Activated CD8-positive, alpha-beta T cell treated with anti-CD3 and anti-CD28 coated beads for 36 hours (primary cell): Measurements from ENCODE around the gene PLA2G2D. TPM values are rescaled to one million over a fixed set of nuclear protein-coding genes. Genes with fewer than 3 reads are reported as not detected.

Experiments
- ATAC-seq: fragments of 200-7000 bp; cut with Tn5 transposase; one replicate; pipeline ENCODE4 v1.10.0; 2021; ENCODE audit warnings: mild to moderate bottlenecking, moderate library complexity
- CTCF ChIA-PET: fragments of 350-600 bp; sonication (Branson Sonifier 250); formaldehyde crosslinking; loops from one replicate; lab custom pipeline; 2021; ENCODE audit warnings: antibody characterized with exemption; lab: Charles Lee
- POLR2A ChIA-PET: fragments of 350-600 bp; sonication (Branson Sonifier 250); formaldehyde crosslinking; loops from one replicate; lab custom pipeline; 2021; ENCODE audit warnings: antibody characterized with exemption; lab: Charles Lee
- DNase-seq: peaks from one replicate; pipeline ENCODE4 v3.0.0-alpha.2; 2020
- H3K27ac Mint-ChIP-seq: one replicate; pipeline ENCODE4 v1.8.0; 2021; ENCODE audit warnings: mild to moderate bottlenecking, mixed read lengths
- H3K27me3 Mint-ChIP-seq: one replicate; pipeline ENCODE4 v1.8.0; 2021; ENCODE audit warnings: mixed read lengths
- H3K36me3 Mint-ChIP-seq: one replicate; pipeline ENCODE4 v1.8.0; 2021; ENCODE audit warnings: low read depth, mixed read lengths
- H3K4me1 Mint-ChIP-seq: one replicate; pipeline ENCODE4 v1.8.0; 2021; ENCODE audit warnings: low read depth, mixed read lengths
- H3K4me3 Mint-ChIP-seq: one replicate; pipeline ENCODE4 v1.8.0; 2021; ENCODE audit warnings: mild to moderate bottlenecking, moderate library complexity, mixed read lengths
- H3K9me3 Mint-ChIP-seq: one replicate; pipeline ENCODE4 v1.8.0; 2021; ENCODE audit warnings: mixed read lengths
- CTCF ChIP-seq: fragments of 200-600 bp; IDR thresholded peaks from one replicate; pipeline ENCODE4 v1.8.0; 2022; ENCODE audit warnings: antibody characterized with exemption, mild to moderate bottlenecking
- intact Hi-C: fragments of 100-400 bp; cut with micrococcal nuclease; formaldehyde crosslinking; loops from one replicate; pipeline ENCODE4 v1.10.0; 2022
- total RNA-seq, 2 experiments: library from RNA; stranded (reverse); gene quantifications; one replicate each; pipeline ENCODE4 v1.2.3, GENCODE V29; 2021

PLA2G2D gene
- total RNA-seq, 2 experiments from 2014 or later: not detected

GRCh38 chr1:20141466-20141865, 22.1 kb upstream of the PLA2G2D start:
- H3K9me3 Mint-ChIP-seq: no peaks in the 10 kb centered on the region
- ChIA-PET CTCF (no interaction called here), POLR2A (no interaction called here)
- no peaks in the 10 kb centered on the region for H3K36me3 Mint-ChIP-seq
- no peaks in the 10 kb centered on the region for H3K27me3 Mint-ChIP-seq
- intact Hi-C loops: no loop called here
- H3K27ac Mint-ChIP-seq: no peak overlapping the region
- DNase-seq (no peak), ATAC-seq (no peak)
- H3K4me3 Mint-ChIP-seq: no peak overlapping the region
- no peaks in the 10 kb centered on the region for H3K4me1 Mint-ChIP-seq
- TF ChIP-seq CTCF: no peak

- no peak for TF ChIP-seq CTCF
- Mint-ChIP-seq H3K4me3 (no peak overlapping the region), H3K9me3 (no peaks in the 10 kb centered on the region), H3K27me3 (peaks cover under 1% of the 10 kb centered on the region), H3K36me3 (no peaks in the 10 kb centered on the region), H3K4me1 (no peaks in the 10 kb centered on the region), H3K27ac (no peak overlapping the region)
- CTCF ChIA-PET: no interaction called here
- POLR2A ChIA-PET: no interaction called here
- ATAC-seq (no peak), DNase-seq (no peak)
- intact Hi-C loops: no loop called here
These were observed 21.7 kb upstream of the PLA2G2D start for GRCh38 chr1:20141001-20141400.

- ChIA-PET POLR2A (no interaction called here), CTCF (no interaction called here)
- intact Hi-C loops: no loop called here
- H3K4me1 Mint-ChIP-seq: no peaks in the 10 kb centered on the region
- H3K4me3 Mint-ChIP-seq: no peak overlapping the region
- no peak overlapping the region for H3K27ac Mint-ChIP-seq
- no peaks in the 10 kb centered on the region for H3K36me3 Mint-ChIP-seq
- DNase-seq (no peak), ATAC-seq (no peak)
- TF ChIP-seq CTCF: no peak
- no peaks in the 10 kb centered on the region for H3K9me3 Mint-ChIP-seq
- H3K27me3 Mint-ChIP-seq: peaks cover 3% of the 10 kb centered on the region
These were observed 20.7 kb upstream of the PLA2G2D start for GRCh38 chr1:20139776-20140612.

- POLR2A ChIA-PET: no interaction called here
- no peak within 1 kb of the TSS for H3K4me3 Mint-ChIP-seq
- ATAC-seq (peak; percentile 51), DNase-seq (peak; percentile 33)
- no peak within 1 kb of the TSS for H3K27ac Mint-ChIP-seq
- no peaks in the 10 kb centered on the region for H3K36me3 Mint-ChIP-seq
- CTCF ChIA-PET: no interaction called here
- no peak for TF ChIP-seq CTCF
- H3K9me3 Mint-ChIP-seq: no peaks in the 10 kb centered on the region
- H3K4me1 Mint-ChIP-seq: no peaks in the 10 kb centered on the region
- intact Hi-C loops: no loop called here
- H3K27me3 Mint-ChIP-seq: peaks cover 6% of the 10 kb centered on the region
These were observed 19.7 kb upstream of the PLA2G2D start, which contains the start of gene PLA2G2F for GRCh38 chr1:20138961-20139550. PLA2G2F (plus strand) TSS chr1:20139323; CDS start chr1:20139428, 105 bp downstream.

GRCh38 chr1:20138346-20138745, 19.0 kb upstream of the PLA2G2D start:
- Mint-ChIP-seq H3K36me3 (no peaks in the 10 kb centered on the region), H3K4me1 (no peaks in the 10 kb centered on the region), H3K9me3 (no peaks in the 10 kb centered on the region), H3K27ac (no peak overlapping the region), H3K4me3 (no peak overlapping the region), H3K27me3 (peaks cover 6% of the 10 kb centered on the region)
- intact Hi-C loops: no loop called here
- ATAC-seq: no peak
- ChIA-PET POLR2A (interaction anchor here (0.6 kb wide), 1 partner anchor 89 kb away, joined by 3 read pairs; no protein-coding TSS in a partner anchor), CTCF (no interaction called here)
- TF ChIP-seq CTCF: no peak
- DNase-seq: no peak
